Prostate gland (tissue), 2 donors: ENCODE measurements around the gene ST6GAL1. TPM values are rescaled to one million over a fixed set of nuclear protein-coding genes. Genes with fewer than 3 reads are reported as not detected.

Experiments
- DNase-seq: peaks from one replicate; pipeline ENCODE4 v3.0.0-alpha.2; 2019; ENCODE audit warnings: low spot score
- H3K27ac ChIP-seq, 2 donors: fragments of 200-600 bp; sonication (generic); 2 replicates each; pipeline ENCODE4 v1.5.1; 2017 to 2019
- H3K27me3 ChIP-seq: fragments of 200-600 bp; sonication (generic); replicated peaks from 2 replicates; pipeline ENCODE4 v1.5.1; 2019; ENCODE audit not compliant: insufficient read depth
- H3K36me3 ChIP-seq, 2 donors: fragments of 200-600 bp; sonication (generic); 1 replicate in 1 of 2; 2 replicates in 1 of 2; pipeline versions ENCODE4 v1.5.1 to v1.8.1; 2017 to 2019
- H3K4me1 ChIP-seq: fragments of 200-600 bp; sonication (generic); replicated peaks from 2 replicates; pipeline ENCODE4 v1.5.1; 2019
- H3K4me3 ChIP-seq, 2 donors: fragments of 200-600 bp; sonication (generic); 2 replicates each; pipeline ENCODE4 v1.5.1; 2017 to 2019
- H3K9me3 ChIP-seq: fragments of 200-600 bp; sonication (generic); 2 replicates; pipeline ENCODE4 v1.5.1; 2017
- CTCF ChIP-seq, 4 experiments: fragments of 200-600 bp in 2 of 4; fragments of 450-650 bp in 2 of 4; sonication (generic) in 2 of 4; IDR thresholded peaks; 1 replicate in 3 of 4; 2 replicates in 1 of 4; pipeline ENCODE4 v1.5.1; 2016 to 2019; ENCODE audit warnings: antibody characterized with exemption in 4 of 4, mild to moderate bottlenecking in 2 of 4, moderate library complexity in 2 of 4
- POLR2A ChIP-seq: fragments of 450-650 bp; IDR thresholded peaks from one replicate; pipeline ENCODE4 v1.6.1; 2016; ENCODE audit warnings: antibody characterized with exemption, mild to moderate bottlenecking
- POLR2AphosphoS5 ChIP-seq: sonication (generic); formaldehyde crosslinking; IDR thresholded peaks from one replicate; pipeline ENCODE4 v1.6.1; 2017; ENCODE audit warnings: antibody characterized with exemption
- WGBS: methylation state at CpG from one replicate; pipeline ENCODE4 v1.1.5; 2018; 5-methylcytosine and 5-hydroxymethylcytosine counted together
- intact Hi-C: fragments of 100-400 bp; cut with DNase I; formaldehyde crosslinking; loops from one replicate; pipeline ENCODE4 v1.14.2; 2022
- total RNA-seq, 2 donors: library from RNA; depleted of rRNA; stranded (reverse); fragments of >200 nt; gene quantifications; one replicate each; pipeline ENCODE4 v1.1.0, GENCODE V29; 2016

ST6GAL1 gene
- total RNA-seq, 2 donors from 2014 or later: 101 to 225 TPM

GRCh38 chr3:187073581-187074098 is 143.3 kb downstream of the ST6GAL1 start:
- no peak overlapping the region for H3K4me3 ChIP-seq
- H3K27ac ChIP-seq: no peak overlapping the region
- no peaks in the 10 kb centered on the region for H3K4me1 ChIP-seq
- H3K9me3 ChIP-seq: no peaks in the 10 kb centered on the region
- TF ChIP-seq POLR2A (no peak), POLR2AphosphoS5 (no peak), CTCF (IDR thresholded peaks at IDR 0.05) (no peak)
- peaks cover 0 to 3% of the 10 kb centered on the region in 2 donors for H3K36me3 ChIP-seq
- WGBS: 89% methylated on average over 5 of the region's 5 CpGs
- no peak for DNase-seq
- intact Hi-C loops: no loop called here
- no peaks in the 10 kb centered on the region for H3K27me3 ChIP-seq

GRCh38 chr3:187074846-187075245 is 144.5 kb downstream of the ST6GAL1 start:
- H3K4me1 ChIP-seq: no peaks in the 10 kb centered on the region
- DNase-seq: no peak
- intact Hi-C loops: no loop called here
- no peak overlapping the region for H3K27ac ChIP-seq
- H3K36me3 ChIP-seq: peaks cover 0 to 3% of the 10 kb centered on the region in 2 donors
- no peak overlapping the region for H3K4me3 ChIP-seq
- no peaks in the 10 kb centered on the region for H3K9me3 ChIP-seq
- no peaks in the 10 kb centered on the region for H3K27me3 ChIP-seq
- TF ChIP-seq POLR2AphosphoS5 (no peak), CTCF (IDR thresholded peaks at IDR 0.05) (no peak), POLR2A (no peak)

- Histone ChIP-seq H3K27me3 (no peaks in the 10 kb centered on the region), H3K27ac (no peak overlapping the region), H3K4me1 (no peaks in the 10 kb centered on the region), H3K4me3 (no peak overlapping the region), H3K9me3 (no peaks in the 10 kb centered on the region), H3K36me3 (peaks cover 0 to 3% of the 10 kb centered on the region in 2 donors)
- TF ChIP-seq POLR2AphosphoS5 (no peak), POLR2A (no peak), CTCF (IDR thresholded peaks at IDR 0.05) (no peak)
- WGBS: 95% methylated on average over 6 of the region's 6 CpGs
- no peak for DNase-seq
- intact Hi-C loops: no loop called here
Observed at GRCh38 chr3:187076297-187076696, 146.0 kb downstream of the ST6GAL1 start.

GRCh38 chr3:187077085-187077484 is 146.8 kb downstream of the ST6GAL1 start:
- no peak for TF ChIP-seq CTCF (IDR thresholded peaks at IDR 0.05)
- no peak for TF ChIP-seq POLR2A
- no peak for TF ChIP-seq POLR2AphosphoS5
- H3K4me3 ChIP-seq: no peak overlapping the region
- H3K27ac ChIP-seq: no peak overlapping the region
- no peaks in the 10 kb centered on the region for H3K9me3 ChIP-seq
- WGBS: 75% methylated on average over 3 of the region's 3 CpGs
- no peaks in the 10 kb centered on the region for H3K4me1 ChIP-seq
- peaks cover 0 to 3% of the 10 kb centered on the region in 2 donors for H3K36me3 ChIP-seq
- intact Hi-C loops: no loop called here
- no peaks in the 10 kb centered on the region for H3K27me3 ChIP-seq
- no peak for DNase-seq

- Histone ChIP-seq H3K36me3 (peaks cover 0 to 3% of the 10 kb centered on the region in 2 donors), H3K27ac (no peak overlapping the region), H3K4me3 (no peak overlapping the region), H3K4me1 (no peaks in the 10 kb centered on the region), H3K9me3 (no peaks in the 10 kb centered on the region), H3K27me3 (no peaks in the 10 kb centered on the region)
- intact Hi-C loops: no loop called here
- WGBS: 92% methylated on average over 5 of the region's 5 CpGs
- TF ChIP-seq POLR2A (no peak), POLR2AphosphoS5 (no peak), CTCF (IDR thresholded peaks at IDR 0.05) (no peak)
- no peak for DNase-seq
Observed at GRCh38 chr3:187077537-187077936, 147.2 kb downstream of the ST6GAL1 start.
